Measurements from ENCODE around the gene NHEJ1.

Gene NHEJ1

GRCh38 chr2:219037783-219038499, 122.7 kb downstream of the NHEJ1 start:
- Mint-ChIP-seq H3K27ac (no peak overlapping the region), H3K27me3 (peaks cover 63% of the 10 kb centered on the region), H3K4me3 (no peak overlapping the region), H3K36me3 (ENCODE audit: low read depth) (no peaks in the 10 kb centered on the region), H3K4me1 (peaks cover 4% of the 10 kb centered on the region), H3K9me3 (no peaks in the 10 kb centered on the region)
- DNase-seq (no peak), ATAC-seq (no peak)

DNA sequence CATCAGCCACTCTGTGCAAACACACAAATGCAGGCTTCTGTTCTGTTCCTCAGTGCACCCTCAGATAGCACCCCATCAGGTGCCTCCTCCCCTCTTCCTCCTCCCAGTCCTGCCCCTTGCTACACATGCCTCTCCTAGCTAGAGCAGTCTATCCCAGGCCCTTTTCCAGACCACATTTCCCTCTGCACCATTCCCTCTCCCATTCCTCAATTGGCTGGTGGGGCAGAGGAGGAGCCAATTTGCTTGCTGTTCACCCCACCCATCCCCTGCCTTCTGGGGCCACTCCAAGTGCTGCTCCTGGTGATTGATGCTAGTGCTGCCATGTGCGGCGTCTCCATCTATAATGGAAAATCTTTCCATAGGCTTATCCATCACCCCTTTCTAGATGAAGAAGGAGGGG, 124.7 kb downstream of the NHEJ1 start:
- H3K4me3 Mint-ChIP-seq = no peak overlapping the region
- ATAC-seq = no peak
- H3K27me3 Mint-ChIP-seq = peaks cover 54% of the 10 kb centered on the region
- H3K4me1 Mint-ChIP-seq = no peaks in the 10 kb centered on the region
- no peak for DNase-seq
- H3K9me3 Mint-ChIP-seq = no peaks in the 10 kb centered on the region
- no peaks in the 10 kb centered on the region for H3K36me3 Mint-ChIP-seq (ENCODE audit: low read depth)
- H3K27ac Mint-ChIP-seq = no peak overlapping the region

DNA sequence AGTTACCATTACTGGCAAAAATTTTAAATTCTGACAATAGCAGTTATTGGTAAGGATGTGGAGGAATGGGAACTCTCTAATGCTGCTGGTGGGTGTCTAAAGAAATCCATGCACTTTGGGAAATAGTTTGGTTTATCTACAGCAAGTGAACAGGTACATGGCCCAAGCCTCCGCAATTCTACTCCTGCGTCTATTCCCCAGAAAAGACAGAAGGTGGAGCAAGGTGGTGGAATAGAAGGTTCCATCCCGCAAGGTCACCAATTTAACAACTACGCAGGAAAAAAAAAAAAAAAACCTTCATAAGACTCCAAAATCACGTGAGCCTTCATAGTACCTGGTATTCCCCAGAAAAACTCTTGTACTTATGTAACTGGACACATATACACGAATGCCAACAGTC, 125.8 kb downstream of the NHEJ1 start:
- no peak overlapping the region for H3K27ac Mint-ChIP-seq
- ATAC-seq (no peak), DNase-seq (no peak)
- peaks cover 48% of the 10 kb centered on the region for H3K27me3 Mint-ChIP-seq
- H3K4me1 Mint-ChIP-seq = no peaks in the 10 kb centered on the region
- no peaks in the 10 kb centered on the region for H3K36me3 Mint-ChIP-seq (ENCODE audit: low read depth)
- no peak overlapping the region for H3K4me3 Mint-ChIP-seq
- no peaks in the 10 kb centered on the region for H3K9me3 Mint-ChIP-seq

- Mint-ChIP-seq H3K9me3 (no peaks in the 10 kb centered on the region), H3K36me3 (ENCODE audit: low read depth) (no peaks in the 10 kb centered on the region), H3K27me3 (peaks cover 36% of the 10 kb centered on the region), H3K4me3 (no peak overlapping the region), H3K4me1 (no peaks in the 10 kb centered on the region), H3K27ac (no peak overlapping the region)
- ATAC-seq = no peak
- no peak for DNase-seq
Observed at GRCh38 chr2:219032051-219032745, 128.4 kb downstream of the NHEJ1 start.

DNA sequence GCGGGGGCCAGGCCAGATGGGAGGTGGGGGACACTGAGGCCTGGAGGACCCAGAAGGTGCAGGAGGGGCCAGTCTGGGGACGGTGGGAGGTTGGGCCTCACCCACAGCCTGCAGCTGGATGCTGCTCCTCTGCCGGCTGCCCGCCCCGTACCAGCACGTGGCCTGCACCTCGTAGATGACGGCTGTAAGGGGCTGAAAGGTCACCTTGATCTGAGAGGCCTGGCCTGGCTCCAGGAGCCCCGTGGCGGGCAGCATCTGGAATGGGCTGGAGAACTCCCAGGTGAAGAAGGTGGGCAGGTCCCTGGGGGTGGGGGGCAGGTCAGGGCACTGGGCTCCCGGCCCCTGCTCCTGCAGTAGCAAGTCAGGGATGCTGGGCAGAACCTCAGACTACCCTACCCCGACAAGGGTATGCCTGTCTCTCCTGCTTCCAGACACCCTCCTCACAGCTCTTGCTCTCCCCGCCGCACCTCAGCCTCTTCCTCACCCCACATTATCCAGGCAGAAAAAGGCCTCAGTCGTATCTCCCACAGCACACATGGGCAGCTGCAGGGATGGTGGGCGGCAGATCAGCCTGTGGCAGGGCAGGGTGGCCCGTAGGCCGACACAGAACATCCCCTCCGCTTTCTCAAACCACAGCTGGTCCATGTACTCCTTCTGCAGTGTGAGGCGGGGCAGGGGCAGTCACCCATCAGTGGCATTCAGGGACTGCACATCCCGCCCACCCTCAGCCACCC, 129.4 kb downstream of the NHEJ1 start:
- DNase-seq = no peak
- Mint-ChIP-seq H3K4me3 (no peak overlapping the region), H3K9me3 (no peaks in the 10 kb centered on the region), H3K27me3 (peaks cover 34% of the 10 kb centered on the region), H3K27ac (no peak overlapping the region), H3K4me1 (no peaks in the 10 kb centered on the region), H3K36me3 (ENCODE audit: low read depth) (no peaks in the 10 kb centered on the region)
- ATAC-seq = no peak

- Mint-ChIP-seq H3K4me3 (no peak overlapping the region), H3K27me3 (peaks cover 28% of the 10 kb centered on the region), H3K4me1 (no peaks in the 10 kb centered on the region), H3K27ac (no peak overlapping the region), H3K9me3 (no peaks in the 10 kb centered on the region), H3K36me3 (ENCODE audit: low read depth) (no peaks in the 10 kb centered on the region)
- no peak for ATAC-seq
- no peak for DNase-seq
Observed at GRCh38 chr2:219030177-219030940, 130.3 kb downstream of the NHEJ1 start.

DNA sequence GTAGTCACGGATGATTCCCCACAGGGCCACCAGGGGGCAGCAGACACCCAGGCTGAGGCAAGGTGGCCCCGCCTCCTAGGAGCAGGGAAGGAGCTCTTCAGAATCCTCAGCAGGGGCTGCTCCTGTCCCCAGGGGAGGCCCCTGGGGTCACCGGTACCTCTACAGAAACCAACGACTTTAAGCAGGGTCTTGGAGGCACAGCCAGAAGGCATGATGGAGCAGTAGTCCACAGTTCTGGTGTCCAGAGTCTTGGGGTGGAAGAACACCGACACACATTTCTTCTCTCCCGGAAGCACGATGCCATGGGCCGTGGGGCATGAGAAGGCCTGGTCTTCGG, 130.8 kb downstream of the NHEJ1 start:
- ATAC-seq = peak; percentile 72
- no peaks in the 10 kb centered on the region for H3K4me1 Mint-ChIP-seq

GRCh38 chr2:219028996-219029828, 131.4 kb downstream of the NHEJ1 start:
- Mint-ChIP-seq H3K27ac (no peak overlapping the region), H3K36me3 (ENCODE audit: low read depth) (no peaks in the 10 kb centered on the region), H3K9me3 (no peaks in the 10 kb centered on the region), H3K4me3 (no peak overlapping the region), H3K27me3 (peaks cover 23% of the 10 kb centered on the region), H3K4me1 (no peaks in the 10 kb centered on the region)
- DNase-seq (no peak), ATAC-seq (no peak)

More for the DNA sequence above, 130.8 kb downstream of the NHEJ1 start:
- no peak overlapping the region for H3K4me3 Mint-ChIP-seq
- H3K9me3 Mint-ChIP-seq = no peaks in the 10 kb centered on the region
- DNase-seq = peak; percentile 78
- peaks cover 26% of the 10 kb centered on the region for H3K27me3 Mint-ChIP-seq
- H3K27ac Mint-ChIP-seq = no peak overlapping the region
- H3K36me3 Mint-ChIP-seq (ENCODE audit: low read depth) = no peaks in the 10 kb centered on the region

DNA sequence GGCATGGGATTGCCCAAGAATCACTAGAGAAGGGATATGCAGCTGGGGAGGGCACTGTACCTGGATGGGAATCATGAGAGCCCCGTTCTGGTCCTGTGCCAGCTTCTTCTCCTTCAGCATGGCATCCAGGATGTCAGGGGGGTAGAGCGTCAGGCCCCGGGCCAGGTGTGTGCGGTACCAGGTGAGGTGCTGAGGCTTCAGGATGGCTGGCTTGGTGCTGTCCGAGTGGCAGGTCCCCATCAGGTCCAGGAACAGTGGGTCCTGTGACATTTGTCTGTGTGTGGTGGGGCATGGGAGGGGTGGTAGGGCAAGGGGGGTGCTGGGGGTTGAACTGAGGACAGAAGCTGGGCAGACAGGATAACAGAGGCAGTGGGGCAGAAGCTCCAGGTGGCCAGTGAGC, 132.5 kb downstream of the NHEJ1 start:
- DNase-seq (no peak), ATAC-seq (no peak)
- no peak overlapping the region for H3K4me3 Mint-ChIP-seq
- H3K27ac Mint-ChIP-seq = no peak overlapping the region
- H3K27me3 Mint-ChIP-seq = peaks cover 16% of the 10 kb centered on the region
- no peaks in the 10 kb centered on the region for H3K4me1 Mint-ChIP-seq
- H3K9me3 Mint-ChIP-seq = no peaks in the 10 kb centered on the region
- no peaks in the 10 kb centered on the region for H3K36me3 Mint-ChIP-seq (ENCODE audit: low read depth)

DNA sequence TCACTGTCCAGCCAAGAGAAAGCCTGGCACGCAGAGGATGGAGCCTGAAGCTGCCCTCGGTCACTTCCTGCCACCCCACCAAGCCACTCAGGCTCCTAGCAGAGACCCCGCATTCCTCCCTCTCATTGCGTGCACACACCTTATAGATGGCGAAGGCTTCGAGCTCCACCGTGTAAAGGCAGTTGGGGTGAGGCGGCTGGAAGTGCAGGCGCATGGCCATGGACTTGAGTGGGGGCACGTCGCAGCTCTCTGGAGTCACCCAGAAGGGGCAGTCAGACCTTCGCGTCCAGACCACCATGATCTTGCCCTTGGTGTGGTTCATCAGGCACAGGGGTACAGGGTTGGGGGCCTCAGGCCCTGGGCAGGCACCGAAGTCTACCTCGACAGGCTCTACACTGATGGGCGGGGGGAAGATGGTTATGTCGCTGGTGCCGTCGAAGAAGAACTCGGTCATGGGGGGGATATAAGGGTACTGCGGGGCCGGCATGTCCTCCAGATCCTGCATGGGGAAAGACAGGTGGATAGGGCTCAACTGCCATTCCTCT, 133.0 kb downstream of the NHEJ1 start:
- no peak overlapping the region for H3K27ac Mint-ChIP-seq
- H3K36me3 Mint-ChIP-seq (ENCODE audit: low read depth) = no peaks in the 10 kb centered on the region
- DNase-seq (no peak), ATAC-seq (no peak)
- peaks cover 13% of the 10 kb centered on the region for H3K27me3 Mint-ChIP-seq
- no peaks in the 10 kb centered on the region for H3K4me1 Mint-ChIP-seq
- H3K9me3 Mint-ChIP-seq = no peaks in the 10 kb centered on the region
- no peak overlapping the region for H3K4me3 Mint-ChIP-seq

- no peak for ATAC-seq
- Mint-ChIP-seq H3K4me1 (no peaks in the 10 kb centered on the region), H3K9me3 (no peaks in the 10 kb centered on the region), H3K27ac (no peak overlapping the region), H3K36me3 (ENCODE audit: low read depth) (no peaks in the 10 kb centered on the region), H3K4me3 (no peak overlapping the region), H3K27me3 (peaks cover 10% of the 10 kb centered on the region)
- DNase-seq = no peak
Observed at GRCh38 chr2:219026946-219027345, 133.7 kb downstream of the NHEJ1 start.

- Mint-ChIP-seq H3K27ac (no peak overlapping the region), H3K27me3 (peaks cover 4% of the 10 kb centered on the region), H3K4me1 (no peaks in the 10 kb centered on the region), H3K9me3 (no peaks in the 10 kb centered on the region), H3K36me3 (ENCODE audit: low read depth) (no peaks in the 10 kb centered on the region), H3K4me3 (no peak overlapping the region)
- ATAC-seq (no peak), DNase-seq (no peak)
Observed at GRCh38 chr2:219025637-219026585, 134.7 kb downstream of the NHEJ1 start.

All from activated naive CD8-positive, alpha-beta T cell treated with anti-CD3 and anti-CD28 coated beads, Interleukin-2, amount 50 U/mL, for 24 hours (primary cell).